GM21717 (cell line): Measurements from ENCODE around the gene AMPH.
"Not testable (repeated sequence)": the region's sequence is repeated elsewhere in the genome, so short reads cannot be mapped to it uniquely, and the experiment has no call there.

ENCODE experiments used
- ATAC-seq: cut with Tn5 transposase; IDR thresholded peaks from one replicate; pipeline ENCODE4 v1.9.1; 2021; ENCODE audit warnings: mild to moderate bottlenecking, moderate library complexity; ENCODE audit not compliant: unreplicated experiment

AMPH gene

DNA sequence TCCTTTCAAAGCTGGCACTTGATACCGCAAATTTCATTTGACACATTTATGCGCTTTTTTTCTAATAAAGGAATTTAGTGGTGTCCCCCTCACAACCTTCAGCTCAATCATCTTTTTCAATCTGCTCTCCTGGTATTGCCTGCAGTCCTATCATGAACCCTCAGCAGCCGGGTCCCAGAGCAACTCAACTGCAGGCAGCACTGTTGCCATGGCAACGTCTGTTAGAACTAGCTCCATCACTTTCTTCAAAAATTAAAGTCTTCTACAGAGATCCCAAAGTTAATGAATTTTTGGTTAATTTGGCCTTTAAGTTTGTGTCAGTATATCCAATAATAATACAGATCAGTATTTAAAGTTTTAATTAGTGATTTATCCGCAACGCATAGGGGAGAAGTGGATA is 221.6 kb downstream of the AMPH start:
- no peak for ATAC-seq

GRCh38 chr7:38398725-38399321 is 232.3 kb downstream of the AMPH start:
- no peak for ATAC-seq

DNA sequence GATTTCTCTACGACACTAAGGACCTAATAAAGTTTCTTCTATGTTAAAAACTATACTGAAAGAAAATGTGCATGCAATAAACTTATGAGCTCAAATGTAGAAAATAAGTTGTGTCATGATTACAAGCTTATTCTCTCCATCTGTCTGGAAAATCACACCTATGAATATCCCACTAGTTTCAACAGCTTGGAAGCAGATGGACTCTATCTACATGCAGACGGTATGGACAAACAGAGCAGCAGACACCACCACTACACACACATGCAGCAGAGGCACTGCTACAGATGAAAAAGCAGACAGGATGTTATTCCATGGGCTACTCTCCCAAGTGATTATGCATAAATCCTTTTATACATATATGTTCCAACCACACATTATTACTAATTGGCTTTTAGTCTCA is 234.3 kb downstream of the AMPH start:
- ATAC-seq = no peak

DNA sequence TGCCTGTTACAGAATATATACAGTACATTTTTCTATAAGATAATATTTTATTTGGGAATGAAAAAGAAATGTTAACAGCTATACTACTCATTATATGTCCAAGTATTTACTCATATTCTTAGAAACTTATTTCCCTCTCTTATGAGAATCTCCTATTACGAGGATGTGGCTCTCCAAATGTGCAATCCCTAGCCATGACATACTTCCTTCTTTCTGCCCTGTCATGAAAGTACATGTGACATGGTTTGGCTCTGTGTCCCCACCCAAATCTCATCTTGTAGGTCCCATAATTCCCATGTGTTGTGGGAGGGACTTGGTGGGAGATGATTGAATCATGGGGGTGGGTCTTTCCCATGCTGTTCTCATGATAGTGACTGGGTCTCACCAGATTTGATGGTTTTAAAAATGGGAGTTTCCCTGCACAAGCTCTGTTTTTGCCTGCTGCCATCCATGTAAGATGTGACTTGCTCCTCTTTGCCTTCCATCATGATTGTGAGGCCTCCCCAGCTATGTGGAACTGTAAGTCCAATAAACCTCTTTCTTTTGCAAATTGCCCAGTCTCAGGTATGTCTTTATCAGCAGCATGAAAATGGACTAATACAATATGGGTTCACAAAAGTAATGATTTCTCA is 235.1 kb downstream of the AMPH start:
- not testable (repeated sequence) for ATAC-seq

GRCh38 chr7:38394660-38395059 is 236.5 kb downstream of the AMPH start:
- ATAC-seq = no peak

- ATAC-seq = peak; percentile 67
Observed at GRCh38 chr7:38393874-38394273, 237.3 kb downstream of the AMPH start.

GRCh38 chr7:38391751-38392150 is 239.4 kb downstream of the AMPH start:
- no peak for ATAC-seq

- no peak for ATAC-seq
Observed at GRCh38 chr7:38385682-38386081, 245.5 kb downstream of the AMPH start.

DNA sequence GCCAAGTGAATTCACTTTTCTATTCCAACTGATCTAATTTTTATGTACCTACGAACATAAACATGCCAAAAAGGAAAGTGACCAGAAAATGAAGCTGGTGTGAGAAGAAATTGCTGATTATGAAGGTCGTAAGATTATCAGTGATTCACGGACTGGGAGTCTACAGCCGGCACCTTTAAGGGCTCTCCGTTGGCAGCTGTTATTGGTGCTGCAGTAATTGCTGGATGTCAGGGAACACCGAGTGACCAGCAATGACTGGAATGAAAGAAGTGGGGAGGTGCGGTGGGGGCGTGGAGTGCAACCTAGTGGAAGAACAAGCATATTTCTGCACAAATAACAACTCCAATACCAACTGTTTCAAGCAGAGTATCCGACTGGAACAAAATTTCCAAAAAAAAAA is 247.9 kb downstream of the AMPH start:
- no peak for ATAC-seq

- ATAC-seq = no peak
Observed at GRCh38 chr7:38382684-38383083, 248.5 kb downstream of the AMPH start.

- no peak for ATAC-seq
Observed at GRCh38 chr7:38375453-38375852, 255.7 kb downstream of the AMPH start.

- ATAC-seq = no peak
Observed at GRCh38 chr7:38374507-38374906, 256.7 kb downstream of the AMPH start.

DNA sequence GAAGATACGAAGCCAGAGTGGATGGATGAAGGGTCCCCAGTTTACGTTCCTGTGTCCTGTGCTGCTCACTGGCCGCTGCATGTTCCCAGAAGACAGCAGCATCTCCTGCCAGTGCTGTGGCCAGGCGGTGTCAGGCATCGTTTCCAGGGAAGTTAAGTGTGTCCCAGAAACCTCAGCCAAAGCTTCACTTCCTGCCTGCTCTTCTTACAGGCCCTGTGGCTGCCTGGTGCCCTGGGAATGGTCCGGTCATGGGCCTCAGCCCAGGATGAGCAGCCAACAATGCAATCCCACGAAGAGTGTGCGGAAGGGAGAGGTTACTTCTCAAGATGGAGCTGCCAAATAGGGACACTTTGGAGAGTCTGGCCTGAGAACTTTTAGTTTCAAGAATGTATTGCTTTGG is 258.0 kb downstream of the AMPH start:
- ATAC-seq = no peak

DNA sequence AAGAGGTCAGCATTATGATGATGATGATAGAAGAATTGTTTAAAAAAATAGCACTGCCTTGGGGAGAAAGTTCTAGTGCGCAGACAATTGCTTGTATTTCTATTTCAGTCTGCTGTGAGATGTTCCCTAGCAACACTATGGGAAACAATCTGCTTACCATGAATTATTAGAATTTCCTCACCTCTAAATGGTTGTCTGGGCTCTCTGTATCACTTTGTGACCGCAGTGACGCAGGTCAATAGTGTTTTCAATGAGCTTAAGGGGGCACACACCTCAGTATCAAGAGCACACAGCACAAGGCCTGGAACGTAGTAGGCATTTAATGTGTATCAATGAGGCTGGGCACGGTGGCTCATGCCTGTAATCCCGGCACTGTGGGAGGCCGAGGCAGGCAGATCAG is 258.9 kb downstream of the AMPH start:
- ATAC-seq = no peak

DNA sequence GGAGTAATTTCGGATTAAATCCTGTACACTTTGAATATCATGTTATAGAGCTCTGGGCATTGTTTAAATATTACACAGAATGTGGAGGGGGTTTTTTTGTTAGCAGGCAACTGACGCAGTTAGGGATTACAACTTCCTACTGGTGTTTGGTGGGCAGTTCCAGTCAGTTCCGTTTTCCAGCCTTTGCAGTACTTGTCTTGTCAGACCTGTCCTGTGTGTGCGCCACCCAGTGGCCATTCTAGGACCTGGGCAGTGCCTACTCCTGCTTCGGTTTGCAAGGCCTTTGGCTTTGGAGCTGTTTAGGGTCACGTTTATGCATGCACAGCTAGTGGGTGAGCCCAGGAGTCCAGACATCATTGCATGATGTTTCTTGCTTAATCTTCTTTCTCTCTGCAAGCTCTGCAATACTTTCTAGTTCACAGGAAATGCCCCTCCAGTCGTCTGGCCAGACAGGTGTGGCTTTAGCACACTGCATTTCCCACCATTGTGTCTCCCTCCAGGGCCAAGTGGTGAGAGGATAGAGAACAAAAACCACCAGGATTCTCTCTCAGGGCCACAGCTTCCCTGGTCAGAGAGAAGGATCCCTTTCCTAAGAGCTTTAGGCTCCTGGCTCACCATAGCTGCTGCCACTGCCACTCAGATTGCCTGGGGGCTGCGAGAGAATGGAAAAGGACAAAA is 261.2 kb downstream of the AMPH start:
- ATAC-seq = peak; percentile 78

GRCh38 chr7:38368191-38368605 is 263.0 kb downstream of the AMPH start:
- ATAC-seq = peak; percentile 42

DNA sequence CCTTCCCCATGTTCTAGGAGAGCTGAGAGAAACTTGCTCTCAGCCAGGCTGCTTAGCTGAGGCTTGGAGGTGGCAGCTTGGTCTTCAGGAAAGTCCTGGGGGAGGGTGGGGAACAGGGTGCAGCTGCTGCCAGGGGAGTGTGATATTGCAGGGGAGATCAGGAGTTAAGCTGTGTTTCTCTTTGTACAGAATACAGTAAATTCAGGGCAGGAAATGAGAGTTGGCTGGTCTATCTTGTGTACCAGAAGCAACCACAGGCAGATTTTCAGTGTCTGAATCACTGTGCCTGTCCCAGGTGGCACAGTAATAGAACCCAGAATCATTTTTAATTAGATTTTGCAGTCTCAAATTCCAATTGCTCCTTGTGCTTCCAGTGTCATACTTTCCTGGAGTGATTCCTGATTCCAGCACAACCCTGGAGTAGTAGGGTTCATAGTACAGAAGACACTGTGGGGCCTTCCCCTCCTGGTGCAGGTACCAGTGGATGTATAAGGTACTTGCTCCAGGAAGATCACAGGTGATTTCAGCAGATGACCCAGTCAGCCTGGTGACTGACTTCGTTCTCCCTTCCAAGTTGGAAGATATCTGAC is 263.8 kb downstream of the AMPH start:
- ATAC-seq = peak; percentile 61

GRCh38 chr7:38363379-38363778 is 267.8 kb downstream of the AMPH start:
- ATAC-seq = not testable (repeated sequence)

- ATAC-seq = not testable (repeated sequence)
Observed at GRCh38 chr7:38362611-38363237, 268.4 kb downstream of the AMPH start.

DNA sequence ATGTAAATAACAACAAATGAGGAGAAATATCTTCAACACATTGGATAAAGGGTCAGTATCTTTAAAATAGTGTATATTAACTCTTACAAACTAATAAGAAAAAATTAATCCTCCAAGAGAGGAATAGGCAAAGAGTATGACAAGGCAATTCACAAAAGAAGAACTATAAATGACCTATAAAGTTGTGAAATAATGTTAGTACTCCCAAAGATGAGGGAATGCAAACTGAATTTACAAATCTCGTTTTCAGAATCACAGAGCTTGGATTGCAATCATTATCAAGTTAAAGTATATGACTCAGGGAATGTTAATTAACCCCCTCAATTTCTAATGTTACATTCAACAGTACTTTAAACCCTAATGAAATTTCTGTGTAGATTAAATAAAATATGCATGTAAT is 270.4 kb downstream of the AMPH start:
- no peak for ATAC-seq

- peak; percentile 75 for ATAC-seq
Observed at GRCh38 chr7:38359071-38359601, 272.0 kb downstream of the AMPH start.
